Skeletal muscle satellite cell (primary cell): ENCODE measurements around the gene OTUD4.
A peak's percentile ranks its signal among the peaks of the same experiment; 100 is the strongest.
"Not testable (repeated sequence)": the region's sequence is repeated elsewhere in the genome, so short reads cannot be mapped to it uniquely, and the experiment has no call there.

Experiments
- H3K27me3 ChIP-seq: 2 replicates; pipeline ENCODE4 v1.7.0; 2013; ENCODE audit warnings: low read length; ENCODE audit not compliant: control insufficient read depth, insufficient read depth
- H3K36me3 ChIP-seq: 2 replicates; pipeline ENCODE4 v1.7.0; 2013; ENCODE audit warnings: mild to moderate bottlenecking, control low read depth, low read length; ENCODE audit not compliant: insufficient read depth
- H3K4me1 ChIP-seq: 2 replicates; pipeline ENCODE4 v1.7.0; 2013; ENCODE audit warnings: low read length; ENCODE audit not compliant: control insufficient read depth, insufficient read depth
- H3K4me2 ChIP-seq: 2 replicates; pipeline ENCODE4 v1.7.0; 2013; ENCODE audit warnings: mild to moderate bottlenecking, low read length
- H3K4me3 ChIP-seq: 2 replicates; pipeline ENCODE4 v1.7.0; 2013; ENCODE audit warnings: low read length
- H3K9ac ChIP-seq: 2 replicates; pipeline ENCODE4 v1.7.0; 2013; ENCODE audit warnings: mild to moderate bottlenecking, low read depth, low read length, moderate library complexity
- H3K9me3 ChIP-seq: replicated peaks from 2 replicates; pipeline ENCODE4 v1.7.0; 2013; ENCODE audit warnings: mild to moderate bottlenecking, control low read depth, low read length

OTUD4 gene

GRCh38 chr4:145154573-145154972 lies 25.8 kb downstream of the OTUD4 start:
- Histone ChIP-seq H3K36me3 (peaks cover 54% of the 10 kb centered on the region), H3K9me3 (no peaks in the 10 kb centered on the region), H3K27me3 (no peaks in the 10 kb centered on the region), H3K4me2 (no peak overlapping the region), H3K4me3 (no peak overlapping the region), H3K9ac (no peak overlapping the region), H3K4me1 (no peaks in the 10 kb centered on the region)

DNA sequence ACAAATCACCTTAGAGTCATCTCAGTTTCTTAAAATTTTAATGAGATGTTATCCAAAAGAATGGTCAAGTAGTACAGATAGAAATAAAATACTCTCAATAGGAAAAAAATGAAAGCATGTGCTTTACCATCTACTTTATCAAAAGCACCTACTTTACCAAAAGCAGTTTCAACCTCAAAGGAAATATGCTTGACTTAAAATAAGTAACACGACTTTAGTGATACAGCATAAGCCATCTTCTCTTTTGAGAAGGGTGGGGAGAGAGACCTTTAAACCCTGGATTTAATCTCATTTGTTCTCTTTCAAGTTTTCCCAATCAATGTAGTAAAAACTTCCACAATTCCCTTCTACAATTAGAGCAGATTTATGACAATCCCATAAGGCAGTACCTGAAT lies 26.5 kb downstream of the OTUD4 start:
- Histone ChIP-seq H3K4me3 (no peak overlapping the region), H3K9ac (no peak overlapping the region), H3K4me1 (no peaks in the 10 kb centered on the region), H3K27me3 (no peaks in the 10 kb centered on the region), H3K36me3 (peaks cover 61% of the 10 kb centered on the region), H3K4me2 (no peak overlapping the region), H3K9me3 (no peaks in the 10 kb centered on the region)

GRCh38 chr4:145153181-145153903 lies 27.0 kb downstream of the OTUD4 start:
- no peaks in the 10 kb centered on the region for H3K27me3 ChIP-seq
- no peaks in the 10 kb centered on the region for H3K9me3 ChIP-seq
- no peak overlapping the region for H3K4me3 ChIP-seq
- H3K4me2 ChIP-seq = no peak overlapping the region
- H3K4me1 ChIP-seq = no peaks in the 10 kb centered on the region
- no peak overlapping the region for H3K9ac ChIP-seq
- peaks cover 62% of the 10 kb centered on the region for H3K36me3 ChIP-seq

DNA sequence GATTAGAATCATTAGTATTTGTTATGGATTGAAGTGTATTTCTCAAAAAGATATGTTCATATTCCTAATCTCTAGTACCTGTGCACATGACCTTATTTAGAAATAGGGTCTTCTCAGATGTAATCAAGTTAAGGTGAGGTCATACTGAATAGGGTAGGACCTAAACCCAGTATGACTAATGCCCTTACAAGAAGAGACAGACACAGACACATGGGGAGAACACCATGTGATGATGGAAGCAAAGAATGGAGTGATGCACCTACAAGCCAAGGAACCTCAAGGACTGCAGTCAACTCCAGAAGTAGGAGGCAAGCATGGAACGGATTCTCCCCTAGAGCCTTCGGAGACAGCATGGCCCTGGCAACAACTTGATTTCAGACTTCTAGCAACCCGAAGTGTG lies 31.4 kb downstream of the OTUD4 start:
- H3K36me3 ChIP-seq = peaks cover 71% of the 10 kb centered on the region
- no peaks in the 10 kb centered on the region for H3K4me1 ChIP-seq
- no peak overlapping the region for H3K4me3 ChIP-seq
- no peaks in the 10 kb centered on the region for H3K9me3 ChIP-seq
- H3K4me2 ChIP-seq = no peak overlapping the region
- H3K27me3 ChIP-seq = no peaks in the 10 kb centered on the region
- H3K9ac ChIP-seq = no peak overlapping the region

DNA sequence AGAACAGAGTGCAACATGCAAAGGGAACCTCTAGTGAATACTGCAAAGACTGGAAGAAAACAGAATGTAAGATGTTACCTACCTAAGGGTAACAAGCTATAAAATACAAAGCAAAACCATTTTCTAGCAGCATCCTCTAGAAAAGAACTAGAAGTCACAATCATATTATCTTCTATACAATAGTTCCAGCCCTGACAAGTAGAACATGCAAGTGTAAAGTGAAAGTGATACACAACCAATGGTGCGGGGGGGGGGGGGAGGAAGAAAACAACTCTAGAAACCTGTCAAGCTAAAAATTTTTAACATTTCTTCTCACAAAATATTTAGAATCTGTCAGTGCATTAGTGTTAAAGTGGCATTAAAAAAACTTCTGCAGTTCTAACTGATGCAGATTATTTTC lies 44.2 kb downstream of the OTUD4 start:
- not testable (repeated sequence) for H3K27me3 ChIP-seq, H3K9ac ChIP-seq, H3K4me2 ChIP-seq, H3K4me1 ChIP-seq, H3K4me3 ChIP-seq, H3K9me3 ChIP-seq
- H3K36me3 ChIP-seq = peaks cover 38% of the 10 kb centered on the region

GRCh38 chr4:145132511-145133098 lies 47.8 kb downstream of the OTUD4 start:
- Histone ChIP-seq H3K9ac (no peak overlapping the region), H3K9me3 (no peaks in the 10 kb centered on the region), H3K36me3 (peaks cover 25% of the 10 kb centered on the region), H3K27me3 (no peaks in the 10 kb centered on the region), H3K4me2 (no peak overlapping the region), H3K4me1 (peaks cover 15% of the 10 kb centered on the region), H3K4me3 (no peak overlapping the region)

GRCh38 chr4:145131848-145132247 lies 48.5 kb downstream of the OTUD4 start:
- H3K9ac ChIP-seq = no peak overlapping the region
- no peak overlapping the region for H3K4me3 ChIP-seq
- H3K4me1 ChIP-seq = peaks cover 15% of the 10 kb centered on the region
- no peaks in the 10 kb centered on the region for H3K9me3 ChIP-seq
- H3K4me2 ChIP-seq = no peak overlapping the region
- peaks cover 31% of the 10 kb centered on the region for H3K36me3 ChIP-seq
- H3K27me3 ChIP-seq = no peaks in the 10 kb centered on the region

GRCh38 chr4:145130788-145131399 lies 49.5 kb downstream of the OTUD4 start:
- peak overlapping the region; percentile 18 for H3K4me2 ChIP-seq
- H3K4me1 ChIP-seq = peaks cover 15% of the 10 kb centered on the region
- H3K36me3 ChIP-seq = peaks cover 38% of the 10 kb centered on the region
- H3K9me3 ChIP-seq = no peaks in the 10 kb centered on the region
- no peaks in the 10 kb centered on the region for H3K27me3 ChIP-seq
- H3K4me3 ChIP-seq = no peak overlapping the region
- no peak overlapping the region for H3K9ac ChIP-seq

- Histone ChIP-seq H3K36me3 (peaks cover 44% of the 10 kb centered on the region), H3K4me1 (peaks cover 15% of the 10 kb centered on the region), H3K9me3 (no peaks in the 10 kb centered on the region), H3K27me3 (no peaks in the 10 kb centered on the region), H3K4me3 (no peak overlapping the region), H3K4me2 (no peak overlapping the region), H3K9ac (no peak overlapping the region)
These were observed 50.3 kb downstream of the OTUD4 start for GRCh38 chr4:145130130-145130529.

DNA sequence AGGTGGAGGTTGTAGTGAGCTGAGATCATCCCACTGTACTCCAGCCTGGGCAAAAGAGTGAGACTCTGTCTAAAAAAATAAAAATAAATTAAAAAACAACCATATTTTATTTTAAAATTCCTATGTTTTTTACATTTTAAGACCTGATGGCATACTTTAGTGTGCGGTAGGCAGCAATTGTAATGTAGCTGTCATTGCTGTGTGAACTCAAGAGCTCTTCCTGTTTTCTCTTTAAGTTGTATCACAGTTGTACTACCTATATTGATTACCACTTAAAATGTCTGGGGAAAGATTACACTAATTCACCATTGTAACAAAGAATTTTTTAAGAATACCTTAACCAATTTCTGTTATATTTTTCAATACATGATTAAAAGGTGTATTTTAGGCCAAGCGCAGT lies 55.0 kb downstream of the OTUD4 start:
- H3K9me3 ChIP-seq = no peaks in the 10 kb centered on the region
- peaks cover 69% of the 10 kb centered on the region for H3K36me3 ChIP-seq
- no peaks in the 10 kb centered on the region for H3K27me3 ChIP-seq
- no peak overlapping the region for H3K9ac ChIP-seq
- no peak overlapping the region for H3K4me3 ChIP-seq
- H3K4me2 ChIP-seq = no peak overlapping the region
- peaks cover 2% of the 10 kb centered on the region for H3K4me1 ChIP-seq

- no peak overlapping the region for H3K4me2 ChIP-seq
- H3K9ac ChIP-seq = no peak overlapping the region
- H3K9me3 ChIP-seq = no peaks in the 10 kb centered on the region
- no peak overlapping the region for H3K4me3 ChIP-seq
- H3K4me1 ChIP-seq = no peaks in the 10 kb centered on the region
- peaks cover 75% of the 10 kb centered on the region for H3K36me3 ChIP-seq
- no peaks in the 10 kb centered on the region for H3K27me3 ChIP-seq
These were observed 72.3 kb downstream of the OTUD4 start for GRCh38 chr4:145108128-145108527.

DNA sequence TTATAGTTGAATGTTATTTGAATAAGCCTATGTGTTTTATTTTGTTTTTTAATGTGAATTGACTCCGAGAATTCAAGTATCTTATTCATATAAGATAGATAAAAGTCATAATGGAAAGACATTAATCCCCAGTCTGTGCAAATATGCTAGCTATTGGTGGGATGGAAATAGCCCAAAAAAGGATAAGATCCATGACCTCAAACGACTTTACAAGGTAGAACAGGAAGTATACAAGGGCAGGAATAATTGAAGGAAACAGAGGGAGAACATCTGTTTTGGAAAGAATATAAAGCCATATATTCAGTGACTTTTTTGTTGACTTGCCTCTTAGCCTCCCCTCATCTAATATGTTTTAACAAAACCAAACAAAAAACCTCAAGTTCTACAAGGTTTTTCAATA lies 73.3 kb downstream of the OTUD4 start:
- peaks cover 66% of the 10 kb centered on the region for H3K36me3 ChIP-seq
- H3K4me2 ChIP-seq = no peak overlapping the region
- no peak overlapping the region for H3K9ac ChIP-seq

More for the DNA sequence above, 73.3 kb downstream of the OTUD4 start:
- Histone ChIP-seq H3K9me3 (no peaks in the 10 kb centered on the region), H3K27me3 (no peaks in the 10 kb centered on the region), H3K4me1 (peaks cover 1% of the 10 kb centered on the region), H3K4me3 (no peak overlapping the region)
